ENCODE measurements around the gene FUT3. TPM values are rescaled to one million over a fixed set of nuclear protein-coding genes. Genes with fewer than 3 reads are reported as not detected.

Gene FUT3
- total and polyA plus RNA-seq, 9 of the 15 experiments (the other 6 are each of a cell fraction or from before 2014, with no cell fraction given) = 0.09 TPM; not detected in 8

- no peak for TF ChIP-seq ZNF318 (IDR thresholded peaks at IDR 0.05; ENCODE audit: borderline replicate concordance in 1 of 2, low read depth in 1 of 2)
- peak; percentile 59 for TF ChIP-seq E2F8 (IDR thresholded peaks at IDR 0.05; ENCODE audit: low read depth, partially characterized antibody)
- peak; percentile 36; the same call in 1 of the 2 replicates for TF ChIP-seq ZBTB7A (IDR thresholded peaks at IDR 0.05; ENCODE audit: borderline replicate concordance, control insufficient read depth, low read depth, low read length)
- TF ChIP-seq ATF1 (CRISPR knock-in tag; IDR thresholded peaks at IDR 0.05) = no peak
- TF ChIP-seq ATF1 (tag; IDR thresholded peaks at IDR 0.05) = peak; percentile 23; the same call in 1 of the 2 replicates
- TF ChIP-seq ZNF445 (CRISPR knock-in tag; IDR thresholded peaks at IDR 0.05; ENCODE audit: low read depth) = no peak
- no peak for TF ChIP-seq BCL6 (CRISPR knock-in tag; IDR thresholded peaks at IDR 0.05)
- TF ChIP-seq ZBTB9 (CRISPR knock-in tag; IDR thresholded peaks at IDR 0.05) = no peak
- no peak for TF ChIP-seq ARNT (IDR thresholded peaks at IDR 0.05)
- peak; percentile 58 for TF ChIP-seq ZBTB33 (CRISPR knock-in tag; IDR thresholded peaks at IDR 0.05)
- no peak for TF ChIP-seq FOXA1 (IDR thresholded peaks at IDR 0.05; ENCODE audit: borderline replicate concordance)
- no peak for TF ChIP-seq ASH1L (IDR thresholded peaks at IDR 0.05; ENCODE audit: borderline replicate concordance, low read depth, partially characterized antibody)
These were observed 40.9 kb upstream of the FUT3 start (continued) for GRCh38 chr19:5891938-5892771.

Data from K562 (cell line).